Liver (tissue), 2 donors: Measurements from ENCODE around the gene OR2A2.

Experiments used
- CTCF ChIP-seq: fragments of 150-350 bp; IDR thresholded peaks from 2 replicates; pipeline ENCODE4 v1.5.1; 2017; ENCODE audit warnings: improper control_type of control experiment, low read depth, low read length; ENCODE audit not compliant: missing input control
- MAX ChIP-seq: IDR thresholded peaks from 2 replicates; pipeline ENCODE4 v1.6.1; 2016; ENCODE audit warnings: antibody characterized with exemption
- REST ChIP-seq: IDR thresholded peaks from 2 replicates; pipeline ENCODE4 v1.6.1; 2016; ENCODE audit warnings: antibody characterized with exemption, mild to moderate bottlenecking
- YY1 ChIP-seq: IDR thresholded peaks from 2 replicates; pipeline ENCODE4 v1.6.1; 2016; ENCODE audit warnings: antibody characterized with exemption, mild to moderate bottlenecking
- donor health status: healthy.

GRCh38 chr7:144127714-144128334 is 18.4 kb downstream of the OR2A2 start:
- TF ChIP-seq REST (no peak), CTCF (peak; percentile 62), YY1 (no peak), MAX (no peak)
